ENCODE measurements around the gene STK35.

The STK35 gene

DNA sequence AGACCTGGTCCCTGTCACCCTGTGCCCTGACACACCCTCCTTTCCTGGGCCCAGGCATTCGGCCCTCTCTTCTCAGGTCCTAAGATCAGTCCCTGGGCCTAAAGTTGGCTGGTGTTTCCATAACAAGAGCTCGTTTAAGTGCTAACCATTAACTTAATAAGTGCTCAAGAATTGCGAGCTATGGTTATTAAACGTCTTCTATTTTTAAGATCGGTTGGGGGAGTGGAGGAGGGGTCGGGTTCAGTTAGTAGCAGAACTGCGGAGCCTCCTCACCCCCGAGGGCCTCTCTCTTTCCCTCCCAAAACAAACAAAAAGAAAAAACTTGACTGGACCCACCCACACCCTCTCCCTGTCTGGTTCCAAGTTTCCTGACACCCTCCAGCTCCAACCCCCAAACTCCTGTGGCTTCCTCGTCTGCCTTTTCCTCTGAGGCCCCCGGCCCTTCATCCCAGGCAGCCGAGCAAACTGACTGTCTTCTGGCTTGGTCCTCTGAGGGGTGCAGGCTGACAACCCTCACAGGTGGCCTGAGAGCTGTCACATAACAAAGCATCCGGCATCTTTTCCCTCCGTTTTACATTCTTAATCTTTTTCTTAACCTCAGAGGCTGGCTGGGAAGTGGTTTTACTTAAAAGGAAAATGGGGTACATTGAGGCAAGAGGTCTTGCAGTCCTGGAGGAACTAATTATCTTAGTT is 2.0 kb downstream of the STK35 start:
- H3K4me3 ChIP-seq (ENCODE audit: low read depth, low read length), result peak overlapping the region; percentile 86

- H3K4me3 ChIP-seq (ENCODE audit: low read depth, low read length), result peak overlapping the region; percentile 86
Observed at GRCh38 chr20:2104236-2104635, 2.6 kb downstream of the STK35 start.

- H3K4me3 ChIP-seq (ENCODE audit: low read depth, low read length), result no peak overlapping the region
Observed at GRCh38 chr20:2108498-2108897, 6.9 kb downstream of the STK35 start.

GRCh38 chr20:2108987-2109386 is 7.4 kb downstream of the STK35 start:
- H3K4me3 ChIP-seq (ENCODE audit: low read depth, low read length), result no peak overlapping the region

DNA sequence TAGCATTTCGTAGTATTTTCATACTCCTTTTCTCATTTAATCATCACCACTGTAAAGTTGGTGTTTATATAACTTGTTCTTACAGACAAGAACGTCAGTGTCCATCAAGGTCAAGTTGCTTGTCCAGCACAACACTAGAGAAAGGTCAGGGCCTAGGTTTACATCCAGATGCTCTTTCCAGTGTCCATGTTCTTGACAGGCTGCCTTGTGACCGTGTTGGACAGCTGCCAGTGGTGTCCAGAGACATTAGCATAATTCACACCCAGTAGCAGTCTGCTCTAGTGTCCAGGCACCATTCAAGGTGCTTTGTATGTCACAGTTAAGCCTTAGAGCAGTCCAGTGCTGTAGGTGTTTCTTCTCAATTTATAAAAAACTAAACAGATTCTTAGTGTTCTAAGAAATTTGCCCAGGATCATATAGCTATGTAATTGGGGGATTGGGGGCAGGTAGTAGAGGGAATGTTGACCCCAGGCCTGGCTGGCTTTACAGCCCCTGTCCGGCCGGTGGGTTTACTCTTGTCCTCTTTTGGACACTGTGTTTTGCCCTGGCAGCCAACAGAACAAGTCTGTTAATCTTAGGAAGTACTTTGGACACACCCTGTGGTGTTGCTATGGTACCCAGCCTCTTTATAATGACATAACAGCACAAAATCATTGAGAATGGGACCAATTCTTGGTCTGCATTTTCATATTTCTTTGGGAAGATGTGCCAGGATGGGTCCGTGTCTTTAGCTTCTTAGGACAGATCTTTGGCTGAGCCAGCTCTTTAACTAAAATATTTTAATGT is 8.0 kb downstream of the STK35 start:
- no peak overlapping the region for H3K4me3 ChIP-seq (ENCODE audit: low read depth, low read length)

GRCh38 chr20:2112910-2113309 is 11.3 kb downstream of the STK35 start:
- no peak overlapping the region for H3K4me3 ChIP-seq (ENCODE audit: low read depth, low read length)

GRCh38 chr20:2114127-2114959 is 12.7 kb downstream of the STK35 start:
- no peak overlapping the region for H3K4me3 ChIP-seq (ENCODE audit: low read depth, low read length)

- no peak overlapping the region for H3K4me3 ChIP-seq (ENCODE audit: low read depth, low read length)
Observed at GRCh38 chr20:2114990-2115681, 13.5 kb downstream of the STK35 start.

GRCh38 chr20:2116170-2116940 is 14.7 kb downstream of the STK35 start:
- H3K4me3 ChIP-seq (ENCODE audit: low read depth, low read length), result no peak overlapping the region

GRCh38 chr20:2118783-2119182 is 17.2 kb downstream of the STK35 start:
- no peak overlapping the region for H3K4me3 ChIP-seq (ENCODE audit: low read depth, low read length)

GRCh38 chr20:2122936-2123335 is 21.3 kb downstream of the STK35 start:
- no peak overlapping the region for H3K4me3 ChIP-seq (ENCODE audit: low read depth, low read length)

- no peak overlapping the region for H3K4me3 ChIP-seq (ENCODE audit: low read depth, low read length)
Observed at GRCh38 chr20:2123720-2124119, 22.1 kb downstream of the STK35 start.

GRCh38 chr20:2124564-2125213 is 23.1 kb downstream of the STK35 start:
- no peak overlapping the region for H3K4me3 ChIP-seq (ENCODE audit: low read depth, low read length)

GRCh38 chr20:2125474-2126112 is 24.0 kb downstream of the STK35 start:
- H3K4me3 ChIP-seq (ENCODE audit: low read depth, low read length), result no peak overlapping the region

- H3K4me3 ChIP-seq (ENCODE audit: low read depth, low read length), result no peak overlapping the region
Observed at GRCh38 chr20:2127238-2127637, 25.6 kb downstream of the STK35 start.

DNA sequence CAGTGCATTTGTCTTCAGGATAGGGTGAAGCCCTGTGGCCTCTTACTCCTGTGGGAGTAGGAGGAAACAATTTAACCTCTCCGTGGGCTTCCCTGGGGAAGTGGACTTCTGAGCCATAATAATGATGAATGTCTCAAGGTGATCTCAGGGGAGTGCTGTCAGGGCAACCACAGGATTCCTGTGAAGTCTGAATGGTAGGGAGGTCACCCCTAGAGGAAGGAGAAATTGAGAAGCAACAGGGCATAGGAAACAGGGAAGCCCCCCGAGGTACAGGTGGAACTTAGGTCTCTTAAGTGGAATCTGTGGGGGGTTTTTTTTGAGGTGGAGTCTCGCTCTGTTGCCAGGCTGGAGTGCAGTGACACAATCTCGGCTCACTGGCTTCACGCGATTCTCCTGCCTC is 26.9 kb downstream of the STK35 start:
- no peak overlapping the region for H3K4me3 ChIP-seq (ENCODE audit: low read depth, low read length)

GRCh38 chr20:2130062-2130591 is 28.5 kb downstream of the STK35 start:
- H3K4me3 ChIP-seq (ENCODE audit: low read depth, low read length), result no peak overlapping the region

DNA sequence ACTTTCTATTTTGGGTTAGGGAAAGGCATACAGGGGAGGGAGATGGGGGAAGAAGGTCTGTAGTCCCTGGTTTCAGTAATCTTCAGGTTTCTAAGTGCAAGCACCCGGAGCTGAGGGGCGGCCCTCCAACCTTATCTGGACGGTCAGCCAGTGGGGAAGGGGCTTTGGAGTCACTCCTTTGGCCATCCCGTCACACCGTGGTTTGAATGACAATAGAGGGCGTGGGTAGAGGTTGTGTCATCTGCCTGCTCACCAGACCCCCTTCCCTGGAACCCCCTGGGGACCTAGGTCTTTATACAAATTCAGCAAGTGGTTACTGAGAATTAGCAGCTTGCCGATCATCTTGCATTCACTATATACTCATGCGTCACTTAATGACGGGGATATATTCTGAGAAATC is 29.1 kb downstream of the STK35 start:
- no peak overlapping the region for H3K4me3 ChIP-seq (ENCODE audit: low read depth, low read length)

DNA sequence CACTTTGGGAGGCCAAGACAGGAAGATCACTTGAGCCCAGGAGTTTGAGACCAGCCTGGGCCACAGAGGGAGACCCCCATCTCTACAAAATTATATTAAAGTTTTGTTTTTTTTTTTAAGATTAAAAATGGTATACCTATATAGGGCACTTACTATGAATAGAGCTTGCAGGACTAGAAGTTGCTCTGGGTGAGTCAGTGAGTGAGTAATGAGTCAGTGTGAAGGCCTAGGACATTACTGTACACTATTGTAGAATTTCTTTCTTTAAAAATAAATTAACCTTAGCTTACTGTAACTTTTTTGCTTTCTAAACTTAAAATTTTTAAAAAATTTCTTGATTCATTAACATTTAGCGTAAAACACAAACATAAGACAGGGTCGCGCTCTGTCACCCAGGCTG is 29.7 kb downstream of the STK35 start:
- no peak overlapping the region for H3K4me3 ChIP-seq (ENCODE audit: low read depth, low read length)

All from iPS-11a (cell line).